Activated naive CD8-positive, alpha-beta T cell treated with anti-CD3 and anti-CD28 coated beads, Interleukin-2, amount 10 ng/mL, durations not matched to agents 7 days and 5 days (primary cell): ENCODE results near the gene LBX2. TPM values are rescaled to one million over a fixed set of nuclear protein-coding genes. Genes with fewer than 3 reads are reported as not detected.

Experiments used
- ATAC-seq: fragments of 150-1000 bp; cut with Tn5 transposase; one replicate; pipeline ENCODE4 v1.10.0; 2021; ENCODE audit warnings: low read depth, moderate library complexity
- POLR2A ChIA-PET: fragments of 350-600 bp; sonication (Branson Sonifier 250); formaldehyde crosslinking; loops from one replicate; lab custom pipeline; 2021; ENCODE audit warnings: antibody characterized with exemption; lab: Charles Lee
- DNase-seq: peaks from one replicate; pipeline ENCODE4 v3.0.0; 2021
- H3K27ac Mint-ChIP-seq: one replicate; pipeline ENCODE4 v1.8.0; 2022; ENCODE audit warnings: mild to moderate bottlenecking, mixed read lengths
- H3K27me3 Mint-ChIP-seq: one replicate; pipeline ENCODE4 v1.8.0; 2022; ENCODE audit warnings: mild to moderate bottlenecking, moderate library complexity, mixed read lengths
- H3K36me3 Mint-ChIP-seq: one replicate; pipeline ENCODE4 v1.8.0; 2021; ENCODE audit warnings: mild to moderate bottlenecking, mixed read lengths
- H3K4me1 Mint-ChIP-seq: one replicate; pipeline ENCODE4 v1.8.0; 2021; ENCODE audit warnings: mixed read lengths
- H3K4me3 Mint-ChIP-seq: one replicate; pipeline ENCODE4 v1.8.0; 2022; ENCODE audit warnings: mild to moderate bottlenecking, moderate library complexity, mixed read lengths
- H3K9me3 Mint-ChIP-seq: one replicate; pipeline ENCODE4 v1.8.0; 2021; ENCODE audit warnings: mixed read lengths
- total RNA-seq, 2 experiments: library from RNA; stranded (reverse); gene quantifications; one replicate each; pipeline ENCODE4 v1.2.3, GENCODE V29; 2021

Gene LBX2
- total RNA-seq, 2 experiments from 2014 or later = 1.2 to 1.3 TPM

DNA sequence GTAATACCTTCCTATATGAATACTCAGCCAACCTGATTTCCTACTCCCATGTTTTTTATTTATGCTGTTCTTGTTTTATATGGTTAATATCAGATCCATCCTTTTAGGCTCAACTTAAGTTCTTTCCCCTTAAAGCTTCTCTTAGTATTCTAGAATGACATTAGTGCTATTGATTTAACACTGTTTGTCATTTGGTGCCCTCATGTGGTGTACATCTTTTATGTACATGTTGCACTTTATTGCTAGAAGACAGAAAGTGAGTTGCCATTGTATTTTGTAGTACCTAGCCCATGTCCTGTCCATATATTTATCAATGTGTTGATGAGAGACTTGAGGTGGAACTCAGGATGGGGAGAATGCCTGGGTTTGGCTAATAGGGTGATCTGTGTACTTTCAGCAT is 32.8 kb upstream of the LBX2 start:
- peaks cover 26% of the 10 kb centered on the region for H3K36me3 Mint-ChIP-seq
- ATAC-seq (no peak), DNase-seq (no peak)
- POLR2A ChIA-PET = interaction anchor here (0.6 to 5.2 kb wide), 6 partner anchors 24 to 111 kb away, joined by 3 to 54 read pairs (median 4); partner anchors contain the start of genes C2orf81, CCDC142, INO80B and TTC31
- peak overlapping the region; percentile 66 for H3K27ac Mint-ChIP-seq
- no peaks in the 10 kb centered on the region for H3K9me3 Mint-ChIP-seq
- H3K4me1 Mint-ChIP-seq = peaks cover 33% of the 10 kb centered on the region
- H3K27me3 Mint-ChIP-seq = peaks cover 3% of the 10 kb centered on the region
- peak overlapping the region; percentile 97 for H3K4me3 Mint-ChIP-seq

DNA sequence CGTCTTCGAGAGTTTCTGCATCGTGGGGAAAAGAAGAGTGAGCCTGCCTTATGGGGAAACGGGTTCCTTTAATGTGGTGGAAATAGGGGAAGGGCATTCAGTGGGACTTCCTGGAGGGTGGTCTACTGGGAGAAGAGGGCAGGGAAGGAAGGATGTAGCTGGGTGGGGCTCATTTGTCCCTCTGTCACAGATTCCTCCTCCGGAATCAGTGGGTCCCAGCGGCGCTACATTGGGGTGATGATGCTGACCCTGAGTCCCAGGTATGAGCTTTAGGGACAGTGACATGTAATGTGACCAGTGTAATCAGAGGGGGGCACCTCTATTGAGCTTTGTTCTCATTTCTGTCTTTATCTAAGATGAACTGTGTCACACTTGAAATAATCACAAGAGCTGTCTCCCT is 32.3 kb upstream of the LBX2 start:
- H3K9me3 Mint-ChIP-seq = no peaks in the 10 kb centered on the region
- H3K4me1 Mint-ChIP-seq = peaks cover 33% of the 10 kb centered on the region
- ATAC-seq (no peak), DNase-seq (no peak)
- H3K27me3 Mint-ChIP-seq = no peaks in the 10 kb centered on the region
- H3K36me3 Mint-ChIP-seq = peaks cover 31% of the 10 kb centered on the region
- H3K4me3 Mint-ChIP-seq = peak overlapping the region; percentile 97
- POLR2A ChIA-PET = interaction anchor here (0.6 to 5.2 kb wide), 8 partner anchors 22 to 110 kb away, joined by 3 to 54 read pairs (median 5); partner anchors contain the start of genes C2orf81, CCDC142, INO80B and LOXL3
- peak overlapping the region; percentile 96 for H3K27ac Mint-ChIP-seq

DNA sequence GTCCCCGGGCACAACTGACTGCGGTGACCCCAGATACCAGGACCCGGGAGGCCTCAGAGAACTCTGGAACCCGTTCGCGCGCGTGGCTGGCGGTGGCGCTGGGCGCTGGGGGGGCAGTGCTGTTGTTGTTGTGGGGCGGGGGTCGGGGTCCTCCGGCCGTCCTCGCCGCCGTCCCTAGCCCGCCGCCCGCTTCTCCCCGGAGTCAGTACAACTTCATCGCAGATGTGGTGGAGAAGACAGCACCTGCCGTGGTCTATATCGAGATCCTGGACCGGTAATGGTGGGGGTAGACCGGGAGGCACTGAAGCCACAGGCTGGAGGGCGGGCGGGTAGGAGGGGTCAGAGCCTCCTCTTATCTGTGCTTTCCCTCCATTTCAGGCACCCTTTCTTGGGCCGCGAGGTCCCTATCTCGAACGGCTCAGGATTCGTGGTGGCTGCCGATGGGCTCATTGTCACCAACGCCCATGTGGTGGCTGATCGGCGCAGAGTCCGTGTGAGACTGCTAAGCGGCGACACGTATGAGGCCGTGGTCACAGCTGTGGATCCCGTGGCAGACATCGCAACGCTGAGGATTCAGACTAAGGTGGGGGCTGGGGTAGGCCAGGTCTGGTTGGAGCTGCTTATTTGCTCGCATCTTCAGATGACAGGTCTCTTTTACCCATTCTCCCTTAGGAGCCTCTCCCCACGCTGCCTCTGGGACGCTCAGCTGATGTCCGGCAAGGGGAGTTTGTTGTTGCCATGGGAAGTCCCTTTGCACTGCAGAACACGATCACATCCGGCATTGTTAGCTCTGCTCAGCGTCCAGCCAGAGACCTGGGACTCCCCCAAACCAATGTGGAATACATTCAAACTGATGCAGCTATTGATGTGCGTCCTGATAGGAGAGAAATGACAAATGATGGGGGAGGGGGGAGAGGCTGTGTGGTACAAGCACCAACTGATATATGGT is 31.1 kb upstream of the LBX2 start:
- no peaks in the 10 kb centered on the region for H3K27me3 Mint-ChIP-seq
- H3K9me3 Mint-ChIP-seq = peaks cover 2% of the 10 kb centered on the region
- DNase-seq = peak; percentile 64
- H3K4me3 Mint-ChIP-seq = peak overlapping the region; percentile 97
- peaks cover 40% of the 10 kb centered on the region for H3K36me3 Mint-ChIP-seq
- peaks cover 38% of the 10 kb centered on the region for H3K4me1 Mint-ChIP-seq
- POLR2A ChIA-PET = interaction anchor here (0.7 to 5.2 kb wide), 15 partner anchors 9 to 239 kb away, joined by 3 to 54 read pairs (median 7); partner anchors contain the start of genes CCDC142, INO80B, LBX2 and LOXL3
- peak; percentile 9 for ATAC-seq
- peak overlapping the region; percentile 96 for H3K27ac Mint-ChIP-seq

DNA sequence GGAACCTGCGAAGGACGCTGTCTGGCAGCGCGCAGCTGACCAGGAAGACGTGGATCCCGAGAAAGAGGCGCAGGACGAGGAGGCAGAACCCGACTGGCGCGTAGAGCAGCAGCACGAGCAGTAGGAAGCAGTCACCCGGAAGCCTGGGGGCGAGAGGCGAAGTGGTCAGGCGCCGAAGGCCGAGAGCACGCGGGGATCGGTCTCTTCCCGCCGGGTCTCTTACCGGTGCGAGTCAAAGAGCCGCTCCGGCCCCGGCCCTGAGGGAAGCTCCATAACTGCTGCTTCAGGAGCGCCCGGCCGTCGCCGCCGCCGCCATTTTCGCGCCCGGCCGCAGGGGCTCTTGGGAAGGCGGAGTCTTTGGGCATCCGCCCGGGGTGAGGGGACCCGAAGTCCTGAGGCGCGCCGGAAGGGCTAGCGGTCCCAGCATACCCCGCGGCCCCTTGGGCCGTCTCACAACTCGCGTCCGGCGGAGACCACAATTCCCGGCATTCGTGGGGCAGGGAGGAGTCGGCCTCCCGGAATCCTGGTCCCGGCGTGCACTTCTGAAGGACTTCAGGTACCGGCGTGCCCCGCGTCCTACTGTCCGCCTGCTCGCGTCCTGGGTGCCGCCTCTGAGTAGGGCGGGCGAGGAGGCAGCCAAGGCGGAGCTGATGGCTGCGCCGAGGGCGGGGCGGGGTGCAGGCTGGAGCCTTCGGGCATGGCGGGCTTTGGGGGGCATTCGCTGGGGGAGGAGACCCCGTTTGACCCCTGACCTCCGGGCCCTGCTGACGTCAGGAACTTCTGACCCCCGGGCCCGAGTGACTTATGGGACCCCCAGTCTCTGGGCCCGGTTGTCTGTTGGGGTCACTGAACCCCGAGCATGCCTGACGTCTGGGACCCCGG is 30.2 kb upstream of the LBX2 start, which contains the start of the genes AUP1 and HTRA2:
TSS of gene AUP1 (minus strand) at position 350 of the 882 bp plus-strand sequence. CDS start at position 273, 77 bp downstream.
TSS of gene HTRA2 (plus strand) at position 577 of the 882 bp plus-strand sequence. CDS start at position 651, 74 bp downstream.
- peak; percentile 91 for ATAC-seq
- peak; percentile 93 for DNase-seq
- H3K27ac Mint-ChIP-seq = peak within 1 kb of the TSS; percentile 96
- peak within 1 kb of the TSS; percentile 97 for H3K4me3 Mint-ChIP-seq
- peaks cover 38% of the 10 kb centered on the region for H3K4me1 Mint-ChIP-seq
- peaks cover 2% of the 10 kb centered on the region for H3K9me3 Mint-ChIP-seq
- POLR2A ChIA-PET = interaction anchor here (1.0 to 5.2 kb wide), 14 partner anchors 9 to 73 kb away, joined by 3 to 54 read pairs (median 8); partner anchors contain the start of genes CCDC142, INO80B, LBX2 and MRPL53
- H3K36me3 Mint-ChIP-seq = peaks cover 40% of the 10 kb centered on the region
- H3K27me3 Mint-ChIP-seq = no peaks in the 10 kb centered on the region

DNA sequence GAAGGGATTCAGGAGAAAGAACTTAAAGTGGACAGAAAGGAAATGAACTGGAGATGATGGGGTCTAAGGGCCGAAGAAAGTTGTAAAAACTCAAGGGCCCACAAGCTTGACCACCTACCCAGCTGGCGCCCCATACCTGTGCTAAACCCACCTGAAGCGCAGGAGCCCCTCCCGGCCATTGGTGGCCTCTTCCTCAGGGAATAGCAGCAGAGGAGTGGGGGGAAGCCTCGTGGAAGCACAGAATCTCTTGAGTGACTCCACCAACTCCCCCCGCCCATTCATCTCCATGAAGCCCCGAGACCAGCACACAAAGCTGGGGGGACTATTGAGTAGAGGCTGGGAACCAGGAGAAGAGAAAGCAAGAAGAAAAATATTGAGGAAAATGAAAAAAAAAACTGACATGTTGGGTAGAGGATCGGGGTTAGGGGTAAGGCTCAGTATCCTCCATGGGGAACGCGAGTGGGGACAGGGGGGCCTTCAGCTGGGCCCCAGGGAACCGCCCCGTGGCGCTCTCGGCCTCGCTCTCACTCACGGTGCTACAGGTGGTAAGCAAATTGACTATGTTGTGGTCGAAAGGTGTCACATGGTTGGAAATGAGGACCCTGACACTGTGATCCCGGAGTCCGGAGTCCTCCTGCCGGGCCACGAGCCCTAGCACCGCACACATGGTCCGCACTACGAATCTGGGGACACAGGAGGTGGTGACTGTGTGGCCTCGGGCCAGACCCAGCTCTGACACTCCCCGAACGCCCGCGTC is 29.4 kb upstream of the LBX2 start:
- POLR2A ChIA-PET = interaction anchor here (1.0 to 5.2 kb wide), 13 partner anchors 9 to 72 kb away, joined by 3 to 54 read pairs (median 8); partner anchors contain the start of genes CCDC142, INO80B, LBX2 and MRPL53
- Mint-ChIP-seq H3K4me1 (peaks cover 38% of the 10 kb centered on the region), H3K9me3 (peaks cover 2% of the 10 kb centered on the region), H3K27ac (peak overlapping the region; percentile 96), H3K36me3 (peaks cover 40% of the 10 kb centered on the region), H3K4me3 (peak overlapping the region; percentile 97), H3K27me3 (no peaks in the 10 kb centered on the region)
- ATAC-seq (peak; percentile 7), DNase-seq (no peak)

DNA sequence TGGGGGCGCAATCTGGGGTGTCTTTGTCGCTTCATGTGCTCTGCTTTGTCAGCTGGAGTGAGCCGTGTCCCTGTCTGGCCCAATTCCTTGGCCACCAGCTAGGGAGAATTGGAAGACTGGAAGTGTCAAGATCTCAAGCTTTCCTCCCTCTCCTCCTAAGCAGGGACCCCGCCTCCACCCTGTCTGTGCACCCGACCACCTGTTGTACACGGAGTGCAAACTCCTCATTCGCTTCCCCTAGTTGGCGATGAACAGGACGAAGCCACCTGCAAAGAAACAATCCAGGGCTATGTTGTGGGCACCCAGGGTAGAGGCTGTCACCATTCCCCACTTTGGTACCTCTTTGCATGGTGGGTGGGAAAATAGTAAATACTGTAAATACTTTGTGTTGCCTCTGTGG is 28.3 kb upstream of the LBX2 start:
- Mint-ChIP-seq H3K27me3 (no peaks in the 10 kb centered on the region), H3K27ac (peak overlapping the region; percentile 12), H3K36me3 (peaks cover 39% of the 10 kb centered on the region), H3K4me3 (peak overlapping the region; percentile 97), H3K9me3 (peaks cover 2% of the 10 kb centered on the region), H3K4me1 (peaks cover 41% of the 10 kb centered on the region)
- POLR2A ChIA-PET = interaction anchor here (1.4 to 5.2 kb wide), 3 partner anchors 10 to 71 kb away, joined by 4 to 54 read pairs (median 39); partner anchors contain the start of genes CCDC142, INO80B, TTC31 and WBP1
- ATAC-seq (no peak), DNase-seq (no peak)

DNA sequence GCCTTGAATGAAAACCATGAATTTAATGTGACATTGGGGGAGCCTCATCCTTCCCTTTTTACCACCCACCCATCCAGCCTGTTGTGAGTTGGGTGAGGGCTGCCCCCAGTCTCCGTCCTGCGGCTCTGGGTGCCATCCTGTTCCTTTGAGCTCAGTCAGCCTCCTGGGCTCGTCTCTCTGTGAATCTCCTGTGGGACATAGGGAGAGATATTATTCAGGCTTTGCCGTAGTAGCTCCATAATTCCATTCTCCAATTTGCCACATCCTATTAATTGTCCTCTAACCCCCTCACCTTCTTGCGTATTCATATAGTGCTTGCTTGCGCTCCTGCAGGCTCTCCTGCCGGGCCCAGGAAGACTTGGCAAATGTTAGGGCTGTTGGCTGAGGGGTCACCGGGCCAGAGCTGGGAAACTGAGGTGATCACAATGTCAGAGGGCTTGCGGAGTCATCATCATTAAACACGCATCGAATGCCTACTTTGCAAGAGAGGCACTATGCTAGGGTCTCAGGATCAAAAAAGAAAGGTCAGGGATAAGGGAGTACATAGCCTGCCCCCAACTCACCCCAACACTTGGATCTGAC is 27.3 kb upstream of the LBX2 start:
- H3K4me1 Mint-ChIP-seq = peaks cover 36% of the 10 kb centered on the region
- no peak overlapping the region for H3K27ac Mint-ChIP-seq
- H3K27me3 Mint-ChIP-seq = no peaks in the 10 kb centered on the region
- H3K9me3 Mint-ChIP-seq = peaks cover 2% of the 10 kb centered on the region
- DNase-seq (no peak), ATAC-seq (no peak)
- POLR2A ChIA-PET = interaction anchor here (1.4 kb wide), 1 partner anchor 9 kb away, joined by 4 read pairs; no protein-coding TSS in a partner anchor
- peaks cover 33% of the 10 kb centered on the region for H3K36me3 Mint-ChIP-seq
- no peak overlapping the region for H3K4me3 Mint-ChIP-seq

DNA sequence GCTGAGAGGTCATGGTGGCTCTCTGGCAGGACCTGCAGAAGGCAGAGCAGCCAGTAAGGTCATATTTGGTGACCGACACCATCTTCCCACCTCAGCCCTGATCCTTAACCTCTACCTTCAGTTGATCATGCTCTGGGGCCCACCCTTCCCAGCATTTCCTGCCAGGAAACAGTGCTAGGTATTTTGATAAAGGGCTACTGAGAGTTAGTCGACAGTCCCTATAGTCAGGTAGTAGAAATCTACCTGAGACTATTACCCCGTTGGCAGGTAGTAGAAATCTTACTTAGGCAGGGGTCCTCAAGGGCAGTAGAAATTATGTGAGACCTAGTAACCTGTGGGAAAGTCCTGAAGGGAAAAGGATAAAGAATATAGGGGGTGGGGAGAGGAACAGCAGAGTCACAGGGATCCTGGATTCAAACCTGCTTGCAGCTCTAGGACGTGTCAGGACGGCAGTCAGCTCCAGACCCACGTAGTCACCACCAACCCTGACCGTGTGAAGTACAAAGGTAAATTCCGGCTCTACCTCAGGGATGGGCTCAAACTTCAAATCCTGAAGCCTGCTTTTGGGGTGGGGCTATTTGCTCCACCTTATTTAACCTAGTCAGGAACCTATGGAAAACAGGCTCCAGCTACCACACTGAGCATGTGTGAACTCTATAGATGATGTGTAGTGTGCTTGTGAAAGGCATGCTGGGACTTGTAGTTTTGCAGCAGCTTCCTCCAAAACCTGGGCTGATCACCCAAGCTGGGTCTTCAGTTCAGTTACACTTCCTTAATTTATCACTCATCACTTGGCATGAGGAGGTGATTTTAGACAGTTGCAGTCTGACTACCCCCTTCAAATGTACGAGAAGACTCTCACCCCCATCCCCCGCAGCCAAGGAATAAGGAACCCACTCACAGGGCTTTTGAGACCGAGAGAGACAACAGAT is 26.6 kb upstream of the LBX2 start, which contains the start of gene DQX1:
TSS of gene DQX1 (minus strand) at position 515 of the 932 bp plus-strand sequence. CDS start at position 13, 502 bp downstream.
- Mint-ChIP-seq H3K27ac (peak within 1 kb of the TSS; percentile 12), H3K27me3 (peaks cover 3% of the 10 kb centered on the region), H3K9me3 (peaks cover 2% of the 10 kb centered on the region), H3K4me1 (peaks cover 31% of the 10 kb centered on the region), H3K4me3 (no peak within 1 kb of the TSS), H3K36me3 (peaks cover 31% of the 10 kb centered on the region)
- ATAC-seq = no peak
- POLR2A ChIA-PET = no interaction called here
- DNase-seq = no peak

DNA sequence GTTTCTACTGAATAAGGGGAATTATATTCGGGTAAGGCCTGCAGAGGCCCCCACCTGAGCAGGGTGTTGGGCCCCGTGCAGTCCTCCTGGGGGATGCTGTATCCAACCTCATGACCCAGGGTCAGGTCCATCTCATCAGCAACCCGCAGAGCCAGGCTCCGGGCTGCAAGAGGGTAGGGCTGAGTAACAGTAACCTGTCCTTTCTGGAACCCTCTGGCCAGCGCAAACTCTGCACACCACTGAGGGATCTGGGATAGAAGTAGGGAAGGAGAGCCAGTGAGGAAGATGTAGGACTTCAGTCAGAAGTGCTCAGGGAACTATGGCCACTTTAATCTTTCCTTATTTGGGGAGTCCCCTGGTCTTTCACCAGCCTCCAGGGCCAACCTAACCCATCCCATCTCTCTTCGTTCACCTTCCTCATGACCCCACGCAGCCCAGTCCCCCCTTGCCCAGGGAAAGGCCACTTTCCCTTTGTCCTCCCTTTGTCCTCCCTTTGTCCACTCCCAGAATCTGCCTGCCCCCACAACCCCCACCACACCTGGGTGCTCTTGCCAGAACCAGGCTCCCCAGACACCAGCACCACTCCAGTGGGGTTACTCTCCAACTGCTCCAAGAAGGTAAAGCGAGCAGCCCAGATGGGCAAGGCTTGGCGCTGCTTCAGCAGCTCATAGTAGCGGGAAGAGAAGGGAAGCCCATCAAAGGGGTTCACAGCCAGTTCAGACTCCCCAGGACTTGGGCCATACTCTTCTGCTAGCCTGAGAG is 25.7 kb upstream of the LBX2 start:
- Mint-ChIP-seq H3K4me3 (no peak overlapping the region), H3K27ac (no peak overlapping the region)
- POLR2A ChIA-PET = no interaction called here

DNA sequence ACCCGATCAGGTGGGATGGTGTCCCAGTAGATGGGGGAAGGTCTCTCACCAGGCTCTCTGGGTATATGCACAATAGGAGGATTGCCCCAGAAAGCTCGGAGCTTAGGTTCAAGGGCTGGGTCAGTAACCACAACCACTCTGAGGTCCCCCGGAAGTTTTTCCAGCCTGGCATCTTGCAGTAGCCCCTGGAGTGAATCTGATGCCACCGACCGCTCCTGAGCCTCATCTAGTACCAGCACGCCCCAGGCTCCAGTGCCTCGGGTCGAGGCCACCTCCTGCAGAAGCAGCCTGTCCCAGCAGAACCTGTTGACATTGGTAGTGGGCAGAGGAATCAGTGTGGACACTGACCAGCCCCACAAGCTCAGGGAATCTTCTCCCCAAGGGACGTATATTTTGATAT is 24.6 kb upstream of the LBX2 start:
- H3K36me3 Mint-ChIP-seq = peaks cover 26% of the 10 kb centered on the region
- peaks cover 2% of the 10 kb centered on the region for H3K9me3 Mint-ChIP-seq
- POLR2A ChIA-PET = no interaction called here
- H3K4me3 Mint-ChIP-seq = no peak overlapping the region
- H3K4me1 Mint-ChIP-seq = peaks cover 26% of the 10 kb centered on the region
- no peak overlapping the region for H3K27ac Mint-ChIP-seq
- ATAC-seq = no peak
- peaks cover 20% of the 10 kb centered on the region for H3K27me3 Mint-ChIP-seq
- DNase-seq = no peak

More for the DNA sequence above, 25.7 kb upstream of the LBX2 start:
- DNase-seq (no peak), ATAC-seq (no peak)
- Mint-ChIP-seq H3K27me3 (peaks cover 10% of the 10 kb centered on the region), H3K4me1 (peaks cover 26% of the 10 kb centered on the region), H3K36me3 (peaks cover 29% of the 10 kb centered on the region), H3K9me3 (peaks cover 2% of the 10 kb centered on the region)
